Erythroblast (primary cell): ENCODE data around the gene GSN.
"Not testable (repeated sequence)": the region's sequence is repeated elsewhere in the genome, so short reads cannot be mapped to it uniquely, and the experiment has no call there.

Source experiments
- DNase-seq, 2 experiments: peaks; one replicate each; lab custom pipeline; 2025; lab: John Stamatoyannopoulos, UW
- GATA1 ChIP-seq: IDR thresholded peaks from 2 replicates; pipeline ENCODE4 v1.6.1; 2011; ENCODE audit warnings: low read depth, mild to moderate bottlenecking, control low read depth, low read length, moderate library complexity
- POLR2A ChIP-seq: IDR thresholded peaks from 2 replicates; pipeline ENCODE4 v1.6.1; 2011; ENCODE audit warnings: mild to moderate bottlenecking, low read length

GSN gene

DNA sequence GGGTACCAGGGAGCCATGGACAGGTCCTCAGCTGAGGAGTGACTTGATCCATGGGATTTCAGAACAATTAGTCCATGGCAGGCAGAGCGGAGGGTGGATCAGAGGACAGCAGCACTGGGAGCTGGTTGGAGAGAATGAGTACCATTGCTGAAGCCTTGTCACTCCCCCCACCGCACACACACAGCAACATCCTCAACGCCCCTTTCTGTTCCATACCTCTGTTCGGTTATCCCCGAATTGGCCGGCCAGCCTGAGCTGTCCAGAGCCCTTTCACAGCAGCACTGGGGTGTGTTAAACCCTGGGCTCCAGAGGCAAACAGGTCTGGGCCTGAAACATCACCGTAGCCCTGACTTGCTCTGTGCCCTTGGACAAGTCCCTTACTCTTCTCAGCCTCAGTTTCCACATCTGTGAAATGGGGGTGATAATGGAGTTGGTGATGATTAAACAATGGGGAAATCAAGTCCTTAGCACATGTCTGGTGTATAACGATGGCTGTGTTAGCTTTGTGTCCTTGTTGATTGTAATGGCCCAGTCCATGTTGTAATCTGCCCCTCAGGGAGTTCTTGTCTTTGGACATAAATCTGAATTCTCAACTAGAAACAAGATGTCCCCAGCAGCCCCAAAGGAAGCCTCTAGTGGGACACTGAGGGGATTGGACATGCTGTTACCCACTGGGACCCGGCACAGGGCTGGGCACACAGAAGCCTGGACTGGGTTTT lies 16.9 kb downstream of the GSN start:
- DNase-seq = no peak
- TF ChIP-seq GATA1 = no peak
- no peak for TF ChIP-seq POLR2A

DNA sequence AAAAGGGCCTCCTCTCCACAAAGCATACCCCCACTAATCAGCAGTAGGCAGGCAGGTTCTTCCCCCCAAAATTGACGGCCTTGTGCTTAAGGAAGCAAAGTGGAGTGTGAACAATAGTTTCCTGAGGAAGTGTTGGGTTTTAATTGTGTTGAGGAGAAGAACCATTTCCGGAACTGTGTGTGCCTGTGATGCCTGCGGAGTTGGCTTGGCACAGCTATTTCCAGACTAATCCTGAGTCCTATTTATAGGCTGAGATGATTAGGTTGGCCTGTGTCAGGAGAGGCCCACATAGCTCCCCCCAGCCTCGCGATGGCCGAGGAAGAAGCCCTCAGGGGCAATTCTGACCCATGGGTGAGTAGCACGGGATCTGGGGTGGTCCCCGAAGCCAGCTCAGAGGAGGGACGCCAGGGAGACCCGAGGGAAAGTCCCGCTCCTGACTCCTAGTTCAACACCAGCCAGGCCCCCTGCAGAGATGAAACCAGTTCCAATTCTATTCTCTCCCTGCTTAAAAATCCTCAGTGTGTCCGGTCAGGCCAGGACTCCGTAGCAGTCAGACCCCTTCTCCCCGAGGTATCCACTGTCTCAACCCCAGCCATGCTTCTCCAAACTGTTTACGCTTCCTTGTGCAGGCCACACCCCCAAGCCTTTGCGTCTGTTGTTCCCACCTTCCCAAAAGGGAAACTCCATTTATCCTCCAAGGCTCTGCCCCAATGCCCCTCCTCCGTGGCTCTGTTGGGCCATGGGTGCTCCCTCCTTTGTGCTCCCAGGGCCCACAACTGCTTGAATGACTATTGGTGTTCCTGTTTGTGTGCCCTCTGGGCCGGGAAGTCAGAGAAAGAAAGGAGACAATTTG lies 18.1 kb downstream of the GSN start:
- peak in 1 of 2 experiments; percentile 57 for DNase-seq
- TF ChIP-seq POLR2A (no peak), GATA1 (no peak)

DNA sequence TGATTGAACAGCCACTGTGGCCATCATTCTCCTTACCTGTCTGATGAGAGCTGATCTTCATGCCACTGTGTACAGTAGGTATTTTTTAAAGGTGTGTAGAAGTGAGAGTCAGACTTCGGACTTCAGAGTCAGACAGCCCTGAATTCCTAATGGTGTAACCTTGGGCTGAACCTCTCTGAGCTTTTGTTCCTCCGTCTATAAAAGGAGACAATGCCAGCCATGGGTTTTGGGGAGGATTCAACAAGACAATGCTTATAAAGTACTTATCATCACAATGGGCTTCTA lies 18.7 kb downstream of the GSN start:
- TF ChIP-seq POLR2A (no peak), GATA1 (no peak)
- no peak for DNase-seq

DNA sequence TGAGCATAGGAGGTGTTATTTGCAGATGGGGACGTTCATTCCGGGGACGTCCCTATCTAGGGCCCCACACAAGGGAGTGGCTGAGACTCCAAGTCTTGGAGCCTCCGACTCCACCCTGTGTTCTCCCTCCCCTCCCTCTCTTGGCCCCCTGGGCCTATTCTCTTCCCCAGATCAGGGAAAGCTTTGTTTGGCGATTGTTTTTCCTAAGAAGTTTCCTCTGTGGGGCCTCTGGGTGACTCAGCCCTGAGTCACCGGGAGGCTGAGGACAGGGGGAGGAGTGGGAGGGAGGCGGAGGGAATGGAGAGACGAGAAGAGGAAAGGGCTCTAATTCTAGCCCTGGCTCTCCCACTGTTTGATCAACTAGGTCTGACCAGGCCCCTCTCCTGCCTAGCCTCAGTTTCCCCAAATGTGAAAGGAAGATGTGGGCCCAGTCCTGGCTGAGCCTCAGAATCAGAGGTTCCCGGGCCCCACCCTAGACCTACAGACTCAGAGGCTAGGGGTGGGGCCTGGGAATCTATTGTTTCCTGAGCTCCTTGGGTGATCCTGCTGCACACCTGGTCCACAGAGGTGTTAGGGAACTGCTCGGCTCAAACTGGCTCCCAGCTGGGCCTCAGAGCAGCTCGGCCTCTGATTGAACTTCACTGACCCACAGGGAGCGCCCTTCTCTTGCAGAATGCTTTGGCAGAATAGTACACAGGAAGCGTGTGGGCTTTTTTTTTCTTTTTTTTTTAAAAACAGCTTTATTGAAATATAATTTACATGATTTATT lies 19.2 kb downstream of the GSN start:
- DNase-seq = peak; percentile 80 to 81
- TF ChIP-seq GATA1 = no peak
- peak; percentile 14 for TF ChIP-seq POLR2A

DNA sequence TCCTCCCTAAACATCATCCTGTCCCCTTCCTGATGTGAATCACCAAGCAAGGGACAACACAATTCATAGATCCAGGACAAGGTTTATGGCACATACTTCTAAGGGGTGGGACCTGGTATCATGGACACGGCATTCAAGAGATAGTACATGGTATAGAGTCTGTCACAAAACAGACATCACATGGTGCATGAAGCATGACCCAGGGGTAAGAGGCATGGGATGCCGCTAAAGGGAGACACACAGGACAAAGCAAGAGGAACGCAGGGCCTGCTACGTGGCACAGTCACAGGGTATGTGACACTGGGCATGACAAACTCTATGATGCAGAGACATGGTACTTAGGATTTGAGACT lies 20.7 kb downstream of the GSN start:
- DNase-seq = peak in 1 of 2 experiments; percentile 25
- no peak for TF ChIP-seq GATA1
- TF ChIP-seq POLR2A = no peak

DNA sequence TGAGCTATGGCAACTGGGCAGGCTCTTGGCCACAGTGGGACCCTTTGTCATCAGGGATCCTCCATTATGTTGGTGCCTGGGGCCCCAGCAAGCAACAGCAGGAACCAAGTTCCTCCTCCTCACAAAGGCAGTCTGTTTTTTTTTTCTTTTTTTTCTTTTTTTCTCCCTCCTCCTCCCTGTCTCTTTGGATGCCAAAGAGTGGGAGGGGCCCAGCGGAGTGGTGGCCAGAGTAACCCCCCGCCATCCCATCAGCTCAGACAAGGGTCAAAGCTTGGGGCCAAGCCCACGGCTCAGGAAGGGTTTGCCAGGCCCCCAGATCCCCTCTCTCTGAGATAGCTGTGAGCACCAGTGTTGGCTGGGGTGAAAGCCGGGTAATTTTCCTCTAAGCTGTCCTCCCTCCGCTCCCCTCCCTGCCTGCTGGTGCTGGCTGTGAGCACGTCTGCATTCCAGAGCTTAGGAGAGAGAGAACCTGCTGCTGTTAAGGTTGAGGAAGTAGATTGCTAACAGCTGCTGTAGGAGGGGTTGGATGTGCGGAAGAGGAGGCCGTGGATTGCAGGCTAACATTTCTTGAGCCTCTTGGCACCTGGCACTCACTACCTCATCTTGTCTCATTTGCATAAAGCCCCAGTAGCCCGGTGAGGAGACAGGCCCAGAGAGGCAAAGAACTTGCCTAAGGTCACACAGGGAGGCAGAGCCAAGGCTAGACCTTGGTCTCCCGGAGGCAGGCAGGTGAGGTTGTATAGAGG lies 21.2 kb downstream of the GSN start:
- TF ChIP-seq POLR2A = no peak
- TF ChIP-seq GATA1 = no peak
- no peak for DNase-seq

DNA sequence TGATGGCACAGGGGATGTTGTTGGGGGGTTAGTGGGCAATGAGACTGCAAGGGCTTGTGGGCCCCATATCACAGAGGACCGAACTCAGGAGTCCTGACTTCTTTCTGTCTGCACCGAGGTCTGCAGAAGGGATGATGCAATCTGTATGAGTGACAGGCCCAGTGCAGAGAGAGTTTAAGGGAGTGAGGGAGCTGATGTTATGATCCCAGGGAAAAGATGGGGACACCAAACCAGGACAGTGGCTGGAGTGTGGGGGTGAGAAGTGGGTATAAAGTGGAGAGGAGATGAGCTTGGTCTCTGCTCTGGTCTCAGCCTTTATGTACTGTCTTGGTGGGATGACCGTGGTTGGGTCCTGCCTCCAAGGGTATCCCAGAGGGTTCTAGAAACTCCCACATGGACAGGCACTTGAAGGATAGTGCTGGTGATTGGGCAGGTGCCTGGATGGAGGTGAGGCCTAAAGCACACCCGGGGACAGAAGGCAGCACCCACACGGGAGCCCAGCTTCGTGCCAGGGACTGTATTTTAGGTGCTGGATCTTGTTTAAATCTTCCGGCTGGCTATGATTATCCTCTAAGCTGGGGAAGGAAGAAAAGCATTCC lies 21.9 kb downstream of the GSN start:
- DNase-seq = peak; percentile 12 to 45
- TF ChIP-seq GATA1 (no peak), POLR2A (no peak)

DNA sequence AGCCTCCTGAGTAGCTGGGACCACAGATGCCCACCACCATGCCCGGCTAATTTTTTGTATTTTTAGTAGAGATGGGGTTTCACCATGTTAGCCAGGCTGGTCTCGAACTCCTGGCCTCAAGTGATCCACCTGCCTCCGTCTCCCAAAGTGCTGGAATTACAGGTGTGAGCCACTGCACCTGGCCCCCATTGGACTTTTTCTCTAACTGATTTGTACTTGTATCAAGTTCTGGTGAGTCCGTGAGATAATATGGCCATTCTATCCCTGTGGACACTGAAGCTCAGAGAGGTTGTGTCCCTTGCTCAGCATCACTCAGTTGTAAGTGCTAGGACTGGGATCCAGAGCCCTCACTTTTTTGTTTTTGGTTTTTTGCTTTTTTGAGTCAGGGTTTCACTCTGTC lies 23.6 kb downstream of the GSN start:
- not testable (repeated sequence) for DNase-seq

DNA sequence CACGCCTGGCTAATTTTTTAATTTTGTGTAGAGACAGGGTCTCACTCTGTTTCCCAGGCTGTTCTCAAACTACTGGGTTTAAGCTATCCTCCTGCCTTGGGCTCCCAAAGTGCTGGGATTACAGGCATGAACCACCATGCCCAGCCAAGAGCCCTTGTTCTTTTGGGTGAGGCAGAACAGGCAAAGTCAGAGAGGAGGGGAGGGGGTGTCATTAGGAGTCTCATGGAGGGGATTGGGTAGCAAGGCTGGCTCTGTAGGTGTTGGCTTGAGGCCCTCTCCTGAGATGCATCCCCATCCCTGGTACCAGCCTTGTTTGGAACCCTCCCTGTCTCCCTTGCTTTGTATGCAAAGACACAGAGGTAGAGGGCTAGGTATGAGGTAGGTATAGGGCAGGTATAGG lies 24.1 kb downstream of the GSN start:
- no peak for TF ChIP-seq POLR2A
- DNase-seq = no peak

DNA sequence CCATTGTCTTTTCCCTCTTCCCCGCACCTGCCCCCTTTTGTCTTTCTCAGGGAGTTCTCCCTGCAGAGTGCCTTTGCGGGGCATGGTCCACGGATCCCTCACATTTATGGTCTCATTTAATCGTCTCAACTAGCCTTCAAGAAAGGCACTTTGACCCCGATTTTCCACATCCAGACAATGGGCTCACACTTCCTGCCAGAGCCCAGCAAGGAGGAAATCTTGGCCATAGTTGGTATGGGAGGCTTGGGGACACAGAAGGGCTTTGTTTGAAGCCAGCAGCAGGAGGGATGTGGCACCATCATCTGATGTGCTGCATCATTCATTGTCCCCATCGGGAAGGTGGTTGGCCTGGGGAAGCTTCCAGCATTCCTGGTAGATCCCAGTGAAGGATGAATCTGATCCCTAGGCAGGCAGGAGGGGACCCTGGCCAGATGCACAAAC lies 24.9 kb downstream of the GSN start:
- TF ChIP-seq GATA1 = no peak
- TF ChIP-seq POLR2A = no peak
- DNase-seq = no peak

DNA sequence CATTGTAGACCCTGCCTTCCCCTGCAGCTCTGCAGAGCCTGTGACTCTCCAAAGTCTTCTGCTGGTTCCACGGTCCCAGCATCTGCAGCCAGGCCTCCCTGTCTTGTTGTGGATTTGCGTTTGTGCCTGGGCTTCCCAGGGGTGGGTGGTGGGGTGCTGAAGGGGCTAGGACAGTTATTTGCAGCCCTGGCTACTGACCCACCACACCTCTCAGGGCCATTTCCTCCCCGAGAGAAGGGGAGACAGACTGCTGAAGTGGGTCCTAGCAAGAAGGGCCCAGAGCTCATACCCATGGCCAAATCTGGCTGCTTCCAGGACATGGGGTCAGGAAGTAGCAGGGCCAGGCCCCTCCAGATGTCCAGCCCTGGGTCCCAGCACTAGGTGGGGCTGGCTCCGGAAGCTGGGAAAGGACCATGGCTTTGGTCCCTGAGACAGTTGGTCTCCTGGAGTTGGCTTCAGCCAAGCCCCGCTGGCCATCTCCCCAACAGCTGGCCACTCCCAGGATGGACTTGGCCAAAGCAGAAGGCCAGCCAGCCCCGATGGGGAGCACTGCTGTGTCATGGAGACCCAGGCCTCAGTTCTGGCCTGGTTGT lies 26.3 kb downstream of the GSN start:
- no peak for DNase-seq
- TF ChIP-seq POLR2A = no peak
- no peak for TF ChIP-seq GATA1

DNA sequence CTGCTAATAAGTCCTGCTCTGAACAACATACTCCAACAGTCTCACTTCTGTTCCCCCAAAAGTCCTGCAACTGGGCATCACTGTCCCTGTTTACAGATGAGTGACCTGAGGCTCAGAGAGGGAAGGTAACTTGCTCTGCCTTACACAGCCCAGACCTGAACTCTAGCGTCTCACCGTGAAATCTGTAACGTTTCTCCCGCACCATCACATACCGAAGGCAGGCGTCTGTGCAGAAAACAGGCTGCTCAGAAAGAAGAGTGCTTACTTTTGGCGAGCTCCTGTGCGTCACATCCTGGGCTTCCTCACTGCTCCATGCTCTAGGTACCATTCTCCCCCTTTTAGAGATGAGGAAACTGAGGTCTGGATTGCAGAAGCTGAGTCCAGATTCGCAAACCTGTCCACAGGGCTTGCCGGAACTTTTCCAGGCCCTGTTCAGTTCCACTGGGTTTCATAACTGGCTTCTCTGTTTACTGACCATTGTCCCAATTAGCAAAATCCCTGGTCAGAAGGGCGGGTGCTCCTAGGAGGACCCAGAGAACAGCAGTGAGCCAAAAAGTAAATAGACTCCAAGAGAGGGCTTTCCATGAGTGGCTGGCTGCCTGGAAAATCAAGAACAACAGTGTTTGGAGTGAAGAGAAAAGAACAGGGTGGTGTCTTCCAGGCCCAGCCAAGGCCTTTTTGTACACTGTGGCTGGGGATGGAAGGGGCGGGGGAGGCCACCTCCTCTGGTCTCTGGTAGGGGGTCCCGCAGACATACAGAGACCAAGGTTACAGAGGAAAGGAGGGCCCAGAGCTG lies 27.1 kb downstream of the GSN start:
- no peak for DNase-seq

More for the DNA sequence above, 27.1 kb downstream of the GSN start:
- TF ChIP-seq GATA1 (no peak), POLR2A (no peak)
